SU-DHL-6 (cell line): ENCODE results near the gene SLC22A5.

Experiments used
- H2AFZ ChIP-seq: fragments of 200-600 bp; sonication (generic); 2 replicates; pipeline ENCODE4 v1.6.1; 2014; ENCODE audit warnings: low read depth, mild to moderate bottlenecking, moderate library complexity, mixed read lengths, antibody characterized with exemption, low read length; ENCODE audit not compliant: severe bottlenecking
- H3F3A ChIP-seq: fragments of 200-600 bp; shearing (Covaris generic); 2 replicates; pipeline ENCODE4 v1.6.0; 2016; ENCODE audit warnings: antibody characterized with exemption, mild to moderate bottlenecking; ENCODE audit not compliant: insufficient read depth
- H3K27ac ChIP-seq: fragments of 200-600 bp; sonication (generic); 2 replicates; pipeline ENCODE4 v1.5.1; 2016; ENCODE audit warnings: low read depth, mild to moderate bottlenecking, low read length, moderate library complexity, mixed read lengths
- H3K27me3 ChIP-seq: fragments of 200-600 bp; sonication (generic), shearing (Covaris generic); 2 replicates; pipeline ENCODE4 v1.6.0; 2014; ENCODE audit warnings: mild to moderate bottlenecking, low read length
- H3K36me3 ChIP-seq: fragments of 200-600 bp; sonication (generic); 2 replicates; pipeline ENCODE4 v1.6.1; 2014; ENCODE audit warnings: mild to moderate bottlenecking, low read length, mixed read lengths
- H3K4me2 ChIP-seq: fragments of 300-600, 200-600 bp; shearing (Covaris generic), sonication (generic); 2 replicates; pipeline ENCODE4 v1.6.0; 2014; ENCODE audit warnings: low read length, low read depth, mild to moderate bottlenecking; ENCODE audit not compliant: poor library complexity, severe bottlenecking
- H3K4me3 ChIP-seq: fragments of 200-600 bp; sonication (generic); 2 replicates; pipeline ENCODE4 v1.5.1; 2014; ENCODE audit warnings: antibody characterized with exemption, low read length, mild to moderate bottlenecking, mixed read lengths; ENCODE audit not compliant: insufficient read depth, poor library complexity, severe bottlenecking
- H3K79me2 ChIP-seq: fragments of 200-600 bp; sonication (generic); 2 replicates; pipeline ENCODE4 v1.6.1; 2014; ENCODE audit warnings: mild to moderate bottlenecking, low read length, moderate library complexity; ENCODE audit not compliant: insufficient read depth
- H3K9ac ChIP-seq: fragments of 200-600 bp; sonication (generic); 2 replicates; pipeline ENCODE4 v1.7.0; 2014; ENCODE audit warnings: mild to moderate bottlenecking, low read length
- H3K9me2 ChIP-seq: fragments of 200-600 bp; sonication (generic); replicated peaks from 2 replicates; pipeline ENCODE4 v1.6.1; 2014; ENCODE audit warnings: low read length; ENCODE audit not compliant: insufficient read depth
- H3K9me3 ChIP-seq: fragments of 200-600 bp; sonication (generic); 2 replicates; pipeline ENCODE4 v1.6.1; 2014; ENCODE audit warnings: low read length, mixed read lengths; ENCODE audit not compliant: insufficient read depth
- H4K20me1 ChIP-seq: fragments of 200-600 bp; sonication (generic); 2 replicates; pipeline ENCODE4 v1.6.1; 2014; ENCODE audit warnings: low read depth, mild to moderate bottlenecking, antibody characterized with exemption, low read length, moderate library complexity, mixed read lengths
- EZH2phosphoT487 ChIP-seq: fragments of 200-600 bp; sonication (generic), shearing (Covaris generic); conservative IDR thresholded peaks from 2 replicates; pipeline ENCODE4 v1.6.1; 2018; ENCODE audit warnings: mild to moderate bottlenecking, antibody characterized with exemption, low read length, moderate library complexity, mixed read lengths
- TF ChIP-seq, protein P1 (sequence below): fragments of 200-600 bp; sonication (generic); IDR thresholded peaks from one replicate; pipeline ENCODE4 v1.5.1; 2017; ENCODE audit warnings: antibody characterized with exemption, mild to moderate bottlenecking, low read length, moderate library complexity; ENCODE audit not compliant: insufficient read depth, poor library complexity, severe bottlenecking

The SLC22A5 gene

DNA sequence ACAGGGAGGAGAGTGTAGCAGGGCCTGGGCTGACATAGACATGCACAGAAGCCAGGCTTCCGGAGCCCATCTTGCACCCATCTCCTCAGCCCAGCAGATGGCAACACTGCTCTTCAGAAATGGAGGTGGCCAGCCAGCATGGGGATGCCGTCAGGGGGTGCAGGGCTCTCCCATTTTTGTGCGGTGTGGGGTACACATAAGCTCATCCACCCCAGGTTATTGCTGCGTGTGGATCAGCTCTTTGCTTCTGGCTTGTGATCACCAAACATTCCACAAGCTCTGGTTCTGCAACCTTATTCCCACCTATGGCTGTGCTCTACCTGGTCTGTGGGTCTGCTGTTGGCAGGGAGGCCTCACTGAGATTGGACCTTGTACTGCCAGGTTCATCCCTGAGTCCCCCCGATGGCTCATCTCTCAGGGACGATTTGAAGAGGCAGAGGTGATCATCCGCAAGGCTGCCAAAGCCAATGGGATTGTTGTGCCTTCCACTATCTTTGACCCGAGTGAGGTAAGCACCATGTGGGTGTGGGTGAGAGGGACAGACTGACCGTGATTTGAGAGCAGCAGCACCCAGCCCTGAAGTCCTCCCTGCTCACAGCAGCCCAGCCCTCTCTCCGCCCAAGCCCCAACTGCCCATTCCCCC is 17.3 kb downstream of the SLC22A5 start:
- TF ChIP-seq, protein P1, sequence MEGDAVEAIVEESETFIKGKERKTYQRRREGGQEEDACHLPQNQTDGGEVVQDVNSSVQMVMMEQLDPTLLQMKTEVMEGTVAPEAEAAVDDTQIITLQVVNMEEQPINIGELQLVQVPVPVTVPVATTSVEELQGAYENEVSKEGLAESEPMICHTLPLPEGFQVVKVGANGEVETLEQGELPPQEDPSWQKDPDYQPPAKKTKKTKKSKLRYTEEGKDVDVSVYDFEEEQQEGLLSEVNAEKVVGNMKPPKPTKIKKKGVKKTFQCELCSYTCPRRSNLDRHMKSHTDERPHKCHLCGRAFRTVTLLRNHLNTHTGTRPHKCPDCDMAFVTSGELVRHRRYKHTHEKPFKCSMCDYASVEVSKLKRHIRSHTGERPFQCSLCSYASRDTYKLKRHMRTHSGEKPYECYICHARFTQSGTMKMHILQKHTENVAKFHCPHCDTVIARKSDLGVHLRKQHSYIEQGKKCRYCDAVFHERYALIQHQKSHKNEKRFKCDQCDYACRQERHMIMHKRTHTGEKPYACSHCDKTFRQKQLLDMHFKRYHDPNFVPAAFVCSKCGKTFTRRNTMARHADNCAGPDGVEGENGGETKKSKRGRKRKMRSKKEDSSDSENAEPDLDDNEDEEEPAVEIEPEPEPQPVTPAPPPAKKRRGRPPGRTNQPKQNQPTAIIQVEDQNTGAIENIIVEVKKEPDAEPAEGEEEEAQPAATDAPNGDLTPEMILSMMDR, result peak; percentile 49
- TF ChIP-seq EZH2phosphoT487, result no peak
- no peaks in the 10 kb centered on the region for H3K9me2 ChIP-seq
- H3K4me2 ChIP-seq, result no peak overlapping the region
- H3K9me3 ChIP-seq, result no peaks in the 10 kb centered on the region
- H3F3A ChIP-seq, result no peaks in the 10 kb centered on the region
- no peak overlapping the region for H3K27ac ChIP-seq
- H2AFZ ChIP-seq, result no peak overlapping the region
- no peaks in the 10 kb centered on the region for H3K36me3 ChIP-seq
- H3K27me3 ChIP-seq, result no peaks in the 10 kb centered on the region
- no peak overlapping the region for H3K4me3 ChIP-seq
- H3K9ac ChIP-seq, result no peak overlapping the region
- no peaks in the 10 kb centered on the region for H3K79me2 ChIP-seq
- no peaks in the 10 kb centered on the region for H4K20me1 ChIP-seq

DNA sequence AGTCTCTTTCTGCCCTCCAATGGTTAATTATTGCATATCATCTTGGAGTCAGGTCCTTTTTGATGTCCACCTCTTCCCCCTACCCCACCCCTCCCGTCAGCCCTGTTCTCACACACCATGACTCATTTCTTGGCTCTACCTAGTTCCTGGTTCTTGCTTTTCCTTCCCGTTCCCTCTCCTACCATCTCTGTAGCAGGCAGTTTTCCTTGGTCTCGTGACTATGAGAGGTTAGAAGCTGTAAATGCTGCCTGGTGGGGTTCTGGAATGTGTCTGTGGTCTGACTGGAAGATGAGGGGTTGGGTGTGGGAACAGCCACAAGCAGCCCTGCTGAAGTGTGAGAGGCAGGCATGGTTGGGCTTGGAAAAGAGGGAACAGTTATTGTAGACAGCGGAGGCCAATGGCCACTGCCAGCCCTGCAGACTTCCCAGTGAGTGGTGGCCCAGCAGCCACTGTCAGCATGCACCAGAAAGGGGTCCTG is 18.2 kb downstream of the SLC22A5 start:
- Histone ChIP-seq H3K27me3 (no peaks in the 10 kb centered on the region), H2AFZ (no peak overlapping the region), H3K4me3 (no peak overlapping the region), H3K9me2 (no peaks in the 10 kb centered on the region), H4K20me1 (no peaks in the 10 kb centered on the region), H3K9ac (no peak overlapping the region), H3K36me3 (no peaks in the 10 kb centered on the region), H3K27ac (no peak overlapping the region), H3K9me3 (no peaks in the 10 kb centered on the region), H3K4me2 (no peak overlapping the region), H3K79me2 (no peaks in the 10 kb centered on the region), H3F3A (no peaks in the 10 kb centered on the region)
- no peak for TF ChIP-seq EZH2phosphoT487
- TF ChIP-seq, protein P1, result no peak

DNA sequence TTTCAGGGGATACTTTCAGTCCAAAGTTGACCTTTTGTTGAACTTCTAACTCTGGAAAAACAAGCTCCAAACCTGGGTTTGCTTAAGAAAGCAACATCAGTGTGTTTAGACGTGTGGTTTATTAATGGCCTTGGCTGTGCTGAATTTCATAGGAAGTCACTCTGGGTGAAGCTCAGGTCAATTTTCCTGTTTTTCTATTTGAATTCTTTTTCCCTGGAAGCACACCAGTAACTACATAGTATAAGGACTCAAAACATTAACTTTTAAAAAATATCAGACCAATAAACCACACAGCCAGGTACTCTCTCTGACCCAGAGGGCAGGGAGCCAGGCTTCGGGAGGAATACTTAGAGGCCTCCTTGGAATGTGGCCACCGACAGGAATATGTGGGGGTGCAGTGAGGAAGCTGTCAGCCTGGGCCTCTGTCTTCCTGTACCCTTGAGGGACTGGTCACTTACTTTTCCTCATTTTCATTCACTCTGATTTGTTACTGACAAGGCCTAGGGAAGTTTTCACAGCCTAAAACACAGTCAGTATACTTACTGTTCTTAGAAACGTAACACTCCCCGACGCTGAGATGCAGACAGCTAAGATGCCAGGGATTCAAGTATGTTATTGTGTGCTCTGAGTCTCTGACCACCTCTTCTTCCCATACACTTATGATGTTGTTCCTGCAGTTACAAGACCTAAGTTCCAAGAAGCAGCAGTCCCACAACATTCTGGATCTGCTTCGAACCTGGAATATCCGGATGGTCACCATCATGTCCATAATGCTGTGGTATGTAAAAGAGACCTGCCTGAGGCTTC is 18.9 kb downstream of the SLC22A5 start:
- Histone ChIP-seq H3K4me3 (no peak overlapping the region), H3K9me3 (no peaks in the 10 kb centered on the region), H4K20me1 (no peaks in the 10 kb centered on the region), H3K4me2 (no peak overlapping the region), H3F3A (no peaks in the 10 kb centered on the region), H3K27ac (no peak overlapping the region), H3K9ac (no peak overlapping the region), H3K36me3 (no peaks in the 10 kb centered on the region), H3K79me2 (no peaks in the 10 kb centered on the region), H3K27me3 (no peaks in the 10 kb centered on the region), H3K9me2 (no peaks in the 10 kb centered on the region), H2AFZ (no peak overlapping the region)
- TF ChIP-seq EZH2phosphoT487, result no peak
- TF ChIP-seq, protein P1, result no peak
